HepG2 (cell line): ENCODE results near the gene HOXA10. TPM values are rescaled to one million over a fixed set of nuclear protein-coding genes. Genes with fewer than 3 reads are reported as not detected.
A peak's percentile ranks its signal among the peaks of the same experiment; 100 is the strongest.

Experiments
- ARNT ChIP-seq: fragments of 450-650 bp; IDR thresholded peaks from 2 replicates; pipeline ENCODE4 v1.6.1; 2017
- CC2D1A ChIP-seq: sonication (generic); formaldehyde crosslinking; IDR thresholded peaks from 2 replicates; pipeline ENCODE4 v1.8.1; 2023; ENCODE audit warnings: mild to moderate bottlenecking, missing genetic modification reagents
- CHD4 ChIP-seq: fragments of 200-600 bp; sonication (generic); IDR thresholded peaks from 2 replicates; pipeline ENCODE4 v1.7.0; 2017; ENCODE audit warnings: mild to moderate bottlenecking, low read length, borderline replicate concordance
- EP300 ChIP-seq, 3 experiments: sonication (generic) in 1 of 3; formaldehyde crosslinking in 1 of 3; IDR thresholded peaks; 2 replicates each; pipeline versions ENCODE4 v1.5.1 to v1.6.1; 2011 to 2020; ENCODE audit warnings: low read depth in 2 of 3, low read length in 2 of 3, borderline replicate concordance in 1 of 3, improper control_type of control experiment in 1 of 3, mild to moderate bottlenecking in 1 of 3, missing genetic modification reagents in 1 of 3, moderate library complexity in 1 of 3
- ETV5 ChIP-seq: IDR thresholded peaks from 2 replicates; pipeline ENCODE4 v1.6.1; 2018; ENCODE audit warnings: missing biosample characterization, missing genetic modification reagents, inconsistent platforms, borderline replicate concordance
- FOXA1 ChIP-seq, 2 experiments: fragments of 450-650 bp in 1 of 2; sonication (generic) in 1 of 2; formaldehyde crosslinking in 1 of 2; IDR thresholded peaks; 2 replicates each; pipeline versions ENCODE4 v1.4.0 to v1.6.1; 2016 to 2020; ENCODE audit warnings: missing genetic modification reagents in 1 of 2
- NKX3-1 ChIP-seq: sonication (generic); formaldehyde crosslinking; IDR thresholded peaks from 2 replicates; pipeline ENCODE4 v1.5.0; 2020; ENCODE audit warnings: missing genetic modification reagents
- TOPORS ChIP-seq: sonication (generic); formaldehyde crosslinking; IDR thresholded peaks from 2 replicates; pipeline ENCODE4 v1.8.0; 2023; ENCODE audit warnings: mild to moderate bottlenecking, missing genetic modification reagents
- XRCC5 ChIP-seq: fragments of 200-400 bp; formaldehyde crosslinking; optimal IDR thresholded peaks from 2 replicates; pipeline ENCODE3; 2017; ENCODE audit warnings: mild to moderate bottlenecking, low read length
- ZNF225 ChIP-seq: sonication (generic); formaldehyde crosslinking; IDR thresholded peaks from 2 replicates; pipeline ENCODE4 v1.4.0; 2020; ENCODE audit warnings: mild to moderate bottlenecking, missing genetic modification reagents
- ZNF230 ChIP-seq: sonication (generic); formaldehyde crosslinking; IDR thresholded peaks from 2 replicates; pipeline ENCODE4 v1.4.0; 2020; ENCODE audit warnings: mild to moderate bottlenecking, missing genetic modification reagents
- ZNF34 ChIP-seq: sonication (generic); formaldehyde crosslinking; IDR thresholded peaks from 2 replicates; pipeline ENCODE4 v1.4.0; 2020; ENCODE audit warnings: mild to moderate bottlenecking, missing genetic modification reagents, borderline replicate concordance
- ZNF556 ChIP-seq: sonication (generic); formaldehyde crosslinking; IDR thresholded peaks from 2 replicates; pipeline ENCODE4 v1.4.0; 2020; ENCODE audit warnings: mild to moderate bottlenecking, missing genetic modification reagents, borderline replicate concordance
- ZNF567 ChIP-seq: sonication (generic); formaldehyde crosslinking; IDR thresholded peaks from 2 replicates; pipeline ENCODE4 v1.8.1; 2023; ENCODE audit warnings: mild to moderate bottlenecking, missing genetic modification reagents, borderline replicate concordance
- ZNF629 ChIP-seq: sonication (generic); formaldehyde crosslinking; conservative IDR thresholded peaks from 2 replicates; pipeline ENCODE4 v1.5.0; 2020; ENCODE audit warnings: missing genetic modification reagents
- ZNF703 ChIP-seq: sonication (generic); formaldehyde crosslinking; IDR thresholded peaks from 2 replicates; pipeline ENCODE4 v1.5.1; 2020; ENCODE audit warnings: missing genetic modification reagents, mild to moderate bottlenecking, moderate library complexity, borderline replicate concordance
- ZNF879 ChIP-seq: sonication (generic); formaldehyde crosslinking; IDR thresholded peaks from 2 replicates; pipeline ENCODE4 v1.8.1; 2023; ENCODE audit warnings: missing genetic modification reagents
- ZNF891 ChIP-seq: sonication (generic); formaldehyde crosslinking; IDR thresholded peaks from 2 replicates; pipeline ENCODE4 v1.5.0; 2020; ENCODE audit warnings: mild to moderate bottlenecking, missing genetic modification reagents
- polyA plus RNA-seq, 8 experiments: library from polyadenylated mRNA; depleted of rRNA in 3 of 8; stranded (reverse) in 7 of 8; unstranded in 1 of 8; fragments of >200 nt; fragmentation: Illumina TruSeq in 4 of 8; extraction: Trizol in 4 of 8; gene quantifications; 2 replicates each; pipeline versions ENCODE4 v1.2.1 to v1.2.3, GENCODE V29; 2011 to 2016; ENCODE audit warnings: low read depth in 4 of 8, missing spikeins in 1 of 8, mixed read lengths in 1 of 8; ENCODE audit not compliant: insufficient read depth in 1 of 8
- total RNA-seq, 5 experiments: library from RNA; depleted of rRNA; stranded (reverse); fragments of >200 nt; fragmentation: Illumina TruSeq; extraction: Trizol; gene quantifications; 2 replicates each; pipeline ENCODE4 v1.2.3, GENCODE V29; 2016; ENCODE audit warnings: low read depth in 1 of 5
- TF ChIP-seq, protein P1 (sequence below): sonication (generic); formaldehyde crosslinking; IDR thresholded peaks from 2 replicates; pipeline ENCODE4; 2020; ENCODE audit warnings: missing genetic modification reagents, mild to moderate bottlenecking, borderline replicate concordance
- TF ChIP-seq, protein P2 (sequence below): sonication (generic); formaldehyde crosslinking; IDR thresholded peaks from 2 replicates; pipeline ENCODE4 v1.4.0; 2020; ENCODE audit warnings: missing genetic modification reagents
- TF ChIP-seq, protein P3 (sequence below): sonication (generic); formaldehyde crosslinking; IDR thresholded peaks from 2 replicates; pipeline ENCODE4 v1.4.0; 2020; ENCODE audit warnings: missing genetic modification reagents

The HOXA10 gene
- total and polyA plus RNA-seq, 2 of the 13 experiments (the other 11 are each of a cell fraction or from before 2014, with no cell fraction given): not detected

DNA sequence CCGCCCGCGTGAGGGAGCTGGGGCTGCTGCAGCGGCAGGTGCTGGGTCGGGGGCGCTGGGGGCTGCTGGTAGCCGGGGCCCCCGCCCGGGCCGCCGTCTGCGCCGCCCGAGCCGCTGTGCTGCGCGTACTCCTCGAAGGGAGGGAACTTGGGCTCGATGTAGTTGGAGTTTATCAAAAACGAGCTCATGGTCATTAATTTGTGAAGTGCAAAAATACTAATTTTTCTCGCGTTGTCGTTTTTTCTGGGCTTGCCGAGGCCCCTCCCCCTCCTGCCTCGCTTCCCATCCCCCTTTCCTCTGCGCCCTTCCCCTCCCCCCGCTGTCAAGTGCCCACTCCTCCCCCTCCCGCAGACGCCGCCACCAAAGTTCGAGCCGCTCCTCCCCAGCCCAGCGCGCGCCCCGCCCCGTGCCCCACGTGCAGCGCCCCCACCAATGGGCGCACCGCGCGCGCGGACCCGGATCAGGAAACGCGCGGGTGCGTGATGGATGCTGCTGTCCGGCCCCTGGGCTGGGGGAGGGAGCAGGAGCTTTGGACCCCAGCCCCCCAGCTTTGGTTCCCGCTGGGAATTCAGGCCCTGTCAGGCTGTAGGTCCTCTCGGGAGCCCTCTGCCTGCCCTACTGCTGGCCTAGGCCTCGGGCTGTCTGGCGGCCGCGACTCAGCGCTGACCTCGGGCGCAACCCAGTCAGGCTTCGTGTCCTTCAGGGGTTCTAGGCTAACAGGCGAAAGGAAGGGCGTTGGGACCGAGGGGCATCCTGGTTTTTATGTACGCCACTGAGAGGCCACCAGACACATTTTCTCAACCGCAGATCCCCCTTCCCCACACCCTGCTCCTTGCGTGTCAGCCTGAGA lies 43.4 kb downstream of the HOXA10 start, which contains the start of gene HOXA4 (continued):
- TF ChIP-seq EP300 (IDR thresholded peaks at IDR 0.05; ENCODE audit: low read depth in 2 of 2, low read length in 2 of 2): no peak; a peak in 1 of 4 replicates
- no peak for TF ChIP-seq EP300 (CRISPR knock-in tag; IDR thresholded peaks at IDR 0.05; ENCODE audit: borderline replicate concordance)
- TF ChIP-seq, protein P1, sequence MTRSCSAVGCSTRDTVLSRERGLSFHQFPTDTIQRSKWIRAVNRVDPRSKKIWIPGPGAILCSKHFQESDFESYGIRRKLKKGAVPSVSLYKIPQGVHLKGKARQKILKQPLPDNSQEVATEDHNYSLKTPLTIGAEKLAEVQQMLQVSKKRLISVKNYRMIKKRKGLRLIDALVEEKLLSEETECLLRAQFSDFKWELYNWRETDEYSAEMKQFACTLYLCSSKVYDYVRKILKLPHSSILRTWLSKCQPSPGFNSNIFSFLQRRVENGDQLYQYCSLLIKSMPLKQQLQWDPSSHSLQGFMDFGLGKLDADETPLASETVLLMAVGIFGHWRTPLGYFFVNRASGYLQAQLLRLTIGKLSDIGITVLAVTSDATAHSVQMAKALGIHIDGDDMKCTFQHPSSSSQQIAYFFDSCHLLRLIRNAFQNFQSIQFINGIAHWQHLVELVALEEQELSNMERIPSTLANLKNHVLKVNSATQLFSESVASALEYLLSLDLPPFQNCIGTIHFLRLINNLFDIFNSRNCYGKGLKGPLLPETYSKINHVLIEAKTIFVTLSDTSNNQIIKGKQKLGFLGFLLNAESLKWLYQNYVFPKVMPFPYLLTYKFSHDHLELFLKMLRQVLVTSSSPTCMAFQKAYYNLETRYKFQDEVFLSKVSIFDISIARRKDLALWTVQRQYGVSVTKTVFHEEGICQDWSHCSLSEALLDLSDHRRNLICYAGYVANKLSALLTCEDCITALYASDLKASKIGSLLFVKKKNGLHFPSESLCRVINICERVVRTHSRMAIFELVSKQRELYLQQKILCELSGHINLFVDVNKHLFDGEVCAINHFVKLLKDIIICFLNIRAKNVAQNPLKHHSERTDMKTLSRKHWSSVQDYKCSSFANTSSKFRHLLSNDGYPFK (CRISPR knock-in tag): peak; percentile 80; the same call in 1 of the 2 replicates
- TF ChIP-seq CC2D1A (CRISPR knock-in tag): no peak
- TF ChIP-seq, protein P2, sequence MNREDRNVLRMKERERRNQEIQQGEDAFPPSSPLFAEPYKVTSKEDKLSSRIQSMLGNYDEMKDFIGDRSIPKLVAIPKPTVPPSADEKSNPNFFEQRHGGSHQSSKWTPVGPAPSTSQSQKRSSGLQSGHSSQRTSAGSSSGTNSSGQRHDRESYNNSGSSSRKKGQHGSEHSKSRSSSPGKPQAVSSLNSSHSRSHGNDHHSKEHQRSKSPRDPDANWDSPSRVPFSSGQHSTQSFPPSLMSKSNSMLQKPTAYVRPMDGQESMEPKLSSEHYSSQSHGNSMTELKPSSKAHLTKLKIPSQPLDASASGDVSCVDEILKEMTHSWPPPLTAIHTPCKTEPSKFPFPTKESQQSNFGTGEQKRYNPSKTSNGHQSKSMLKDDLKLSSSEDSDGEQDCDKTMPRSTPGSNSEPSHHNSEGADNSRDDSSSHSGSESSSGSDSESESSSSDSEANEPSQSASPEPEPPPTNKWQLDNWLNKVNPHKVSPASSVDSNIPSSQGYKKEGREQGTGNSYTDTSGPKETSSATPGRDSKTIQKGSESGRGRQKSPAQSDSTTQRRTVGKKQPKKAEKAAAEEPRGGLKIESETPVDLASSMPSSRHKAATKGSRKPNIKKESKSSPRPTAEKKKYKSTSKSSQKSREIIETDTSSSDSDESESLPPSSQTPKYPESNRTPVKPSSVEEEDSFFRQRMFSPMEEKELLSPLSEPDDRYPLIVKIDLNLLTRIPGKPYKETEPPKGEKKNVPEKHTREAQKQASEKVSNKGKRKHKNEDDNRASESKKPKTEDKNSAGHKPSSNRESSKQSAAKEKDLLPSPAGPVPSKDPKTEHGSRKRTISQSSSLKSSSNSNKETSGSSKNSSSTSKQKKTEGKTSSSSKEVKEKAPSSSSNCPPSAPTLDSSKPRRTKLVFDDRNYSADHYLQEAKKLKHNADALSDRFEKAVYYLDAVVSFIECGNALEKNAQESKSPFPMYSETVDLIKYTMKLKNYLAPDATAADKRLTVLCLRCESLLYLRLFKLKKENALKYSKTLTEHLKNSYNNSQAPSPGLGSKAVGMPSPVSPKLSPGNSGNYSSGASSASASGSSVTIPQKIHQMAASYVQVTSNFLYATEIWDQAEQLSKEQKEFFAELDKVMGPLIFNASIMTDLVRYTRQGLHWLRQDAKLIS (CRISPR knock-in tag): no peak
- TF ChIP-seq ARNT: no peak
- no peak for TF ChIP-seq CHD4
- TF ChIP-seq, protein P3, sequence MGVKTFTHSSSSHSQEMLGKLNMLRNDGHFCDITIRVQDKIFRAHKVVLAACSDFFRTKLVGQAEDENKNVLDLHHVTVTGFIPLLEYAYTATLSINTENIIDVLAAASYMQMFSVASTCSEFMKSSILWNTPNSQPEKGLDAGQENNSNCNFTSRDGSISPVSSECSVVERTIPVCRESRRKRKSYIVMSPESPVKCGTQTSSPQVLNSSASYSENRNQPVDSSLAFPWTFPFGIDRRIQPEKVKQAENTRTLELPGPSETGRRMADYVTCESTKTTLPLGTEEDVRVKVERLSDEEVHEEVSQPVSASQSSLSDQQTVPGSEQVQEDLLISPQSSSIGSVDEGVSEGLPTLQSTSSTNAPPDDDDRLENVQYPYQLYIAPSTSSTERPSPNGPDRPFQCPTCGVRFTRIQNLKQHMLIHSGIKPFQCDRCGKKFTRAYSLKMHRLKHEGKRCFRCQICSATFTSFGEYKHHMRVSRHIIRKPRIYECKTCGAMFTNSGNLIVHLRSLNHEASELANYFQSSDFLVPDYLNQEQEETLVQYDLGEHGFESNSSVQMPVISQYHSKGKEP (CRISPR knock-in tag): no peak
- TF ChIP-seq ZNF891: no peak
- 0 out of 2 replicates have a peak, but pooled peaks have one; percentile 52 for TF ChIP-seq ZNF230
- peak; percentile 62; the same call in 1 of the 2 replicates for TF ChIP-seq ZNF225 (CRISPR knock-in tag)
- no peak for TF ChIP-seq ZNF34 (CRISPR knock-in tag)
- peak; percentile 55; the same call in 1 of the 2 replicates for TF ChIP-seq ZNF556
- peak; percentile 56 for TF ChIP-seq ETV5 (CRISPR knock-in tag)
- TF ChIP-seq XRCC5: no peak
- TF ChIP-seq ZNF629: no peak
- TF ChIP-seq ZNF567 (CRISPR knock-in tag): no peak
- TF ChIP-seq FOXA1 (IDR thresholded peaks at IDR 0.05): no peak
- TF ChIP-seq FOXA1 (CRISPR knock-in tag; IDR thresholded peaks at IDR 0.05): no peak
- TF ChIP-seq ZNF879 (CRISPR knock-in tag): no peak
- TF ChIP-seq TOPORS (CRISPR knock-in tag): peak; percentile 16; the same call in 1 of the 2 replicates
- no peak for TF ChIP-seq NKX3-1 (CRISPR knock-in tag)
- TF ChIP-seq ZNF703: peak; percentile 58; the same call in 1 of the 2 replicates
